Measurements from ENCODE around the gene CRHR1.

CRHR1 gene

DNA sequence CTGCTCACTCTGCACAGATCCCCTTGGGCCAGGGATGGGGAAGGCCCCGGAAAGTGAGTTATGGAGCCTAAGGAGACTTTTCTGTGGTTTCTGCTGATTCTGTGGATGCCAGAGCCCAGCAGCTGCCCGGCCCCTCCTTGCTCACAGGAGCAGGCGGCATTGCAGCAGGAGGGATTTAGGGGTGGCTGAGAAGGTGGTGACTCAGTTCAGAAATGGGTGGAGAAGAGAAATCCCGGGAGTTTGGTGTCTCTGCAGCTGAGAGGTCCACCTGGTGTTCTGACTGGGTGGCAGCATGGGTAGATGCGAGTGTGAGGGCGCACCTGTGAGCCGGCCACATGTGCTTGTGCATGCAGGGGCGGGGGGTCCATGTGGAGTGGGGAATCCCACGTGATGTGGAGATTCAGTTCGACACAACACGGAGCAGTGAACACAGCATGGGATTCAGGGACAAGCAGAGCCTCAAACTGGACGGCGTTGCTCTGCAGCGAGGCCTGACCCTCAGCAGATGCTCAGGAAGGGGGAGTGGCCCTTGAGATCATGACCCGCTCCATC lies 44.5 kb downstream of the CRHR1 start:
- Histone ChIP-seq H3K27me3 (ENCODE audit: low read length) (no peaks in the 10 kb centered on the region), H3K4me2 (ENCODE audit: low read depth, low read length, poor library complexity, severe bottlenecking) (no peak overlapping the region), H3F3A (ENCODE audit: insufficient read depth) (no peaks in the 10 kb centered on the region), H3K9me2 (replicated peaks; ENCODE audit: insufficient read depth, low read length) (no peaks in the 10 kb centered on the region), H3K79me2 (ENCODE audit: insufficient read depth, low read length) (no peaks in the 10 kb centered on the region), H3K4me3 (ENCODE audit: insufficient read depth, low read length, poor library complexity, severe bottlenecking) (no peak overlapping the region), H2AFZ (ENCODE audit: low read depth, low read length, severe bottlenecking) (no peak overlapping the region), H3K9me3 (ENCODE audit: insufficient read depth, low read length) (no peaks in the 10 kb centered on the region), H3K36me3 (ENCODE audit: low read length) (no peaks in the 10 kb centered on the region), H4K20me1 (ENCODE audit: low read depth, low read length) (no peaks in the 10 kb centered on the region), H3K9ac (ENCODE audit: low read length) (no peak overlapping the region), H3K27ac (ENCODE audit: low read depth, low read length) (no peak overlapping the region)
- TF ChIP-seq, protein P1, sequence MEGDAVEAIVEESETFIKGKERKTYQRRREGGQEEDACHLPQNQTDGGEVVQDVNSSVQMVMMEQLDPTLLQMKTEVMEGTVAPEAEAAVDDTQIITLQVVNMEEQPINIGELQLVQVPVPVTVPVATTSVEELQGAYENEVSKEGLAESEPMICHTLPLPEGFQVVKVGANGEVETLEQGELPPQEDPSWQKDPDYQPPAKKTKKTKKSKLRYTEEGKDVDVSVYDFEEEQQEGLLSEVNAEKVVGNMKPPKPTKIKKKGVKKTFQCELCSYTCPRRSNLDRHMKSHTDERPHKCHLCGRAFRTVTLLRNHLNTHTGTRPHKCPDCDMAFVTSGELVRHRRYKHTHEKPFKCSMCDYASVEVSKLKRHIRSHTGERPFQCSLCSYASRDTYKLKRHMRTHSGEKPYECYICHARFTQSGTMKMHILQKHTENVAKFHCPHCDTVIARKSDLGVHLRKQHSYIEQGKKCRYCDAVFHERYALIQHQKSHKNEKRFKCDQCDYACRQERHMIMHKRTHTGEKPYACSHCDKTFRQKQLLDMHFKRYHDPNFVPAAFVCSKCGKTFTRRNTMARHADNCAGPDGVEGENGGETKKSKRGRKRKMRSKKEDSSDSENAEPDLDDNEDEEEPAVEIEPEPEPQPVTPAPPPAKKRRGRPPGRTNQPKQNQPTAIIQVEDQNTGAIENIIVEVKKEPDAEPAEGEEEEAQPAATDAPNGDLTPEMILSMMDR (IDR thresholded peaks at IDR 0.05; ENCODE audit: insufficient read depth, low read length, poor library complexity, severe bottlenecking): no peak
- no peak for TF ChIP-seq EZH2phosphoT487 (conservative IDR thresholded peaks at IDR 0.05; ENCODE audit: low read length)

DNA sequence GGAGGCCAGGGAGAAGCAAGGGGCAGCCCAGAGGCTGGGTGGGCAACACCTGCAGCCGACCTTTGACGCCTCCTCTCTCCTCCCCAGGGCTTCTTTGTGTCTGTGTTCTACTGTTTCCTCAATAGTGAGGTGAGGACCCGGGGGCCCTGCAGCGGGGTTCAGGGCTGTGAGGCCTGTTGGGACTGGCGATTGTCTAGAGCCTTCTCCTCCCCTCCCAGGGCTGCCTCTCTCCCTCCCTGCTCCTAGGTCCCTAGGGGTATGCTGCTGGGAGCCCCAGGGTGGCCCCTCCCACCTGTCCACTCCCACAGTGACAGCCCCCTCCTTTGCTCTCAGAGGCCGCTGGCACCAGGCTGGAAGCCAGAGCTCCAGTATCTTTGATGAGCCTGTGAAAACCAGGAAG lies 49.8 kb downstream of the CRHR1 start:
- Histone ChIP-seq H3F3A (ENCODE audit: insufficient read depth) (no peaks in the 10 kb centered on the region), H3K9me2 (replicated peaks; ENCODE audit: insufficient read depth, low read length) (no peaks in the 10 kb centered on the region), H3K9me3 (ENCODE audit: insufficient read depth, low read length) (no peaks in the 10 kb centered on the region), H2AFZ (ENCODE audit: low read depth, low read length, severe bottlenecking) (no peak overlapping the region), H3K9ac (ENCODE audit: low read length) (no peak overlapping the region), H3K27me3 (ENCODE audit: low read length) (no peaks in the 10 kb centered on the region), H3K4me2 (ENCODE audit: low read depth, low read length, poor library complexity, severe bottlenecking) (no peak overlapping the region), H4K20me1 (ENCODE audit: low read depth, low read length) (no peaks in the 10 kb centered on the region), H3K79me2 (ENCODE audit: insufficient read depth, low read length) (no peaks in the 10 kb centered on the region), H3K4me3 (ENCODE audit: insufficient read depth, low read length, poor library complexity, severe bottlenecking) (no peak overlapping the region), H3K36me3 (ENCODE audit: low read length) (no peaks in the 10 kb centered on the region), H3K27ac (ENCODE audit: low read depth, low read length) (no peak overlapping the region)
- TF ChIP-seq EZH2phosphoT487 (conservative IDR thresholded peaks at IDR 0.05; ENCODE audit: low read length): no peak
- TF ChIP-seq, protein P1 (IDR thresholded peaks at IDR 0.05; ENCODE audit: insufficient read depth, low read length, poor library complexity, severe bottlenecking): no peak

DNA sequence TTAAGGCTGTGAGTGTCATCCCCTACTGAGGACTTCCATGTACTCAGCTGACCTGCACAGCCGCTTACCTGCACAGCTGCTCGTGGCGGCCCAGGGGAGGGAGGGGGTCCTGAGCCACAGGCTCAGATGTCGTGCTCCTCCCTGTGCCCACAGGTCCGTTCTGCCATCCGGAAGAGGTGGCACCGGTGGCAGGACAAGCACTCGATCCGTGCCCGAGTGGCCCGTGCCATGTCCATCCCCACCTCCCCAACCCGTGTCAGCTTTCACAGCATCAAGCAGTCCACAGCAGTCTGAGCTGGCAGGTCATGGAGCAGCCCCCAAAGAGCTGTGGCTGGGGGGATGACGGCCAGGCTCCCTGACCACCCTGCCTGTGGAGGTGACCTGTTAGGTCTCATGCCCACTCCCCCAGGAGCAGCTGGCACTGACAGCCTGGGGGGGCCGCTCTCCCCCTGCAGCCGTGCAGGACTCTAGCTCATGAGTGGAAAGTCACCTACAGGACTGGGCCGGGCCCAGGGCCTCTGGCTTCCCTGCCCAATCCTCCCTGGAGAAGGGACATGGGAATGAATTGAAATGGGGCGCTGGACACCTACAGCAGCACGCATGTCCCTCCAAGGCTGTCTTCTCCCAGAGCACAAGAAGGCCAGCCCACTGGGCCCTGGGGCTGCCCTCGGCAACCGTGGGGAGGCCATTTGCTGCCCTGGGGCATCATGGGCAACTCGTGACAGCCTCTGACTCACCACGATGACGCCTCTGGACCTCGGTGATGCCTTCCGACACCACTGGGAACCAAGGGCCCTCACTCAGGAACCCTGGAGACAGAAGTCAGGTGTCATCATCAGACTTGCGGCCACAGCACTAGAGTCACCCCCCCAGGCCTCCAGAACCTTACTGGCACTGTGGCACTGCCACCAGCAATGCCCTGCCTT lies 50.6 kb downstream of the CRHR1 start:
- no peak overlapping the region for H3K9ac ChIP-seq (ENCODE audit: low read length)
- TF ChIP-seq EZH2phosphoT487 (conservative IDR thresholded peaks at IDR 0.05; ENCODE audit: low read length): no peak
- TF ChIP-seq, protein P1 (IDR thresholded peaks at IDR 0.05; ENCODE audit: insufficient read depth, low read length, poor library complexity, severe bottlenecking): no peak
- no peaks in the 10 kb centered on the region for H3K36me3 ChIP-seq (ENCODE audit: low read length)
- H2AFZ ChIP-seq (ENCODE audit: low read depth, low read length, severe bottlenecking): no peak overlapping the region
- H3K79me2 ChIP-seq (ENCODE audit: insufficient read depth, low read length): no peaks in the 10 kb centered on the region
- no peaks in the 10 kb centered on the region for H4K20me1 ChIP-seq (ENCODE audit: low read depth, low read length)
- no peak overlapping the region for H3K27ac ChIP-seq (ENCODE audit: low read depth, low read length)
- H3K9me3 ChIP-seq (ENCODE audit: insufficient read depth, low read length): no peaks in the 10 kb centered on the region
- no peak overlapping the region for H3K4me3 ChIP-seq (ENCODE audit: insufficient read depth, low read length, poor library complexity, severe bottlenecking)
- H3F3A ChIP-seq (ENCODE audit: insufficient read depth): no peaks in the 10 kb centered on the region
- no peaks in the 10 kb centered on the region for H3K27me3 ChIP-seq (ENCODE audit: low read length)
- H3K4me2 ChIP-seq (ENCODE audit: low read depth, low read length, poor library complexity, severe bottlenecking): no peak overlapping the region
- no peaks in the 10 kb centered on the region for H3K9me2 ChIP-seq (replicated peaks; ENCODE audit: insufficient read depth, low read length)
